GM18867 (cell line): Measurements from ENCODE around the gene GANC.
"Not testable (repeated sequence)": the region's sequence is repeated elsewhere in the genome, so short reads cannot be mapped to it uniquely, and the experiment has no call there.

Experiments used
- ATAC-seq: cut with Tn5 transposase; IDR thresholded peaks from one replicate; pipeline ENCODE4 v1.9.1; 2021; ENCODE audit warnings: mild to moderate bottlenecking, moderate library complexity; ENCODE audit not compliant: unreplicated experiment

GANC gene

GRCh38 chr15:42272939-42273899 lies at the start of gene GANC, which contains the start of gene TMEM87A:
Gene GANC (plus strand): TSS chr15:42273201. CDS start chr15:42274482, 1,281 bp downstream.
Gene TMEM87A (minus strand): TSS chr15:42273433. CDS start chr15:42273398, 35 bp downstream.
- ATAC-seq = peak; percentile 86

- ATAC-seq = no peak
Measured at GRCh38 chr15:42226648-42227047, 46.4 kb upstream of the GANC start.

GRCh38 chr15:42228036-42228435 lies 45.0 kb upstream of the GANC start:
- ATAC-seq = no peak

GRCh38 chr15:42228981-42229380 lies 44.0 kb upstream of the GANC start:
- not testable (repeated sequence) for ATAC-seq

- ATAC-seq = no peak
Measured at GRCh38 chr15:42231088-42231487, 41.9 kb upstream of the GANC start.

GRCh38 chr15:42232606-42233005 lies 40.4 kb upstream of the GANC start:
- no peak for ATAC-seq

- no peak for ATAC-seq
Measured at GRCh38 chr15:42233107-42233506, 39.9 kb upstream of the GANC start.

GRCh38 chr15:42239528-42240182 lies 33.3 kb upstream of the GANC start:
- ATAC-seq = no peak

- no peak for ATAC-seq
Measured at GRCh38 chr15:42240823-42241222, 32.2 kb upstream of the GANC start.

GRCh38 chr15:42253300-42253699 lies 19.7 kb upstream of the GANC start:
- no peak for ATAC-seq

GRCh38 chr15:42264795-42265194 lies 8.2 kb upstream of the GANC start:
- ATAC-seq = no peak

- no peak for ATAC-seq
Measured at GRCh38 chr15:42267286-42267685, 5.7 kb upstream of the GANC start.

GRCh38 chr15:42270551-42270950 lies 2.5 kb upstream of the GANC start:
- ATAC-seq = no peak

GRCh38 chr15:42270996-42271395 lies 2.0 kb upstream of the GANC start:
- ATAC-seq = no peak

- peak; percentile 23 for ATAC-seq
Measured at GRCh38 chr15:42273900-42274701, 1.1 kb downstream of the GANC start.

- ATAC-seq = no peak
Measured at GRCh38 chr15:42274702-42274989, 1.6 kb downstream of the GANC start.

- no peak for ATAC-seq
Measured at GRCh38 chr15:42275780-42276391, 2.9 kb downstream of the GANC start.

GRCh38 chr15:42276762-42277161 lies 3.8 kb downstream of the GANC start:
- no peak for ATAC-seq

GRCh38 chr15:42279234-42279723 lies 6.3 kb downstream of the GANC start:
- ATAC-seq = peak; percentile 74

- no peak for ATAC-seq
Measured at GRCh38 chr15:42282344-42282743, 9.3 kb downstream of the GANC start.

- no peak for ATAC-seq
Measured at GRCh38 chr15:42282926-42283325, 9.9 kb downstream of the GANC start.
